GM18520 (cell line): Measurements from ENCODE around the gene RAB24.
"Not testable (repeated sequence)": the region's sequence is repeated elsewhere in the genome, so short reads cannot be mapped to it uniquely, and the experiment has no call there.

Source experiments
- ATAC-seq: cut with Tn5 transposase; IDR thresholded peaks from one replicate; pipeline ENCODE4 v1.9.1; 2021; ENCODE audit not compliant: unreplicated experiment

The RAB24 gene

DNA sequence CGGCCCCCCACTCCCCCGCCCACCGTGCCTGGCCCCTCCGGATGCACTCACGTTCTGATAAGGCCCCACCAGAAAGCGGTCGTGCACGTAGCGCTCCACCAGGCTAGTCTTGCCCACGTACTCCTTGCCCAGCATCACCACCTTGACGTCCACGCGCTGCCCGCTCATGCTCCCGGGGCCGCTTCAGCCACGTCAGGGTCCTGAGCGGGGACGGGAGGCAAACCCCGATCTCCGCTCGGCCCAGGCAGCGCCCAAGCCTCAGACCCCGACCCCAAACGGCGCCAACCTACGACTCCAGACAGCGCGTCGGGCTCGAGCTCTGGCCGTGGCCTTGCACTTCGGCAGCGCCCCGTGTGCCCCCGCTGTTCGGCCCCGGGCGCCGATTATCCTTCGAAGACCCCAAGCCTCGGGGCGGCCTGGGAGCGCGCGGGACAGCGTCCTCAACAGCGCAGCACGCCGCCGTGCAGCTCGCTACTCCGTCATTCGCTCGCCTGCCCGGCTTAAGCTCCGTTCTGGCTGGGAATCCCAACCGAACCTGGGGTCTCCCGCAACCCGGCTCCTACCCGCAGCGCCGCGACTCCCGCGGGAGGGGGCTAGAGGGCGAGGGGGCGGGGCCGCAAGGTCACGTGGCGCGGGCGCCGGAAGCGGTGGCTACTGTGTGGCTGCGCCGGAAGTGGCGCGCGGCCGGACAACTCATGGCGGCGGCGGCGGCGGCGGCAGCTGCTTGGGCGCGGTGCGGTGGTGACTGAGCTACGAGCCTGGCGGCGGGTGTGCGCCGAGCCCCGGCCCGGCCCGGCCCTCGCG lies at the start of gene RAB24, which contains the start of gene PRELID1:
Gene RAB24 (minus strand): TSS at position 599 of the 804 bp plus-strand sequence. CDS start 431 bp downstream, at position 168.
Gene PRELID1 (plus strand): TSS at position 679 of the 804 bp plus-strand sequence. CDS start 187 bp downstream, outside the sequence.
- ATAC-seq, result peak; percentile 53

DNA sequence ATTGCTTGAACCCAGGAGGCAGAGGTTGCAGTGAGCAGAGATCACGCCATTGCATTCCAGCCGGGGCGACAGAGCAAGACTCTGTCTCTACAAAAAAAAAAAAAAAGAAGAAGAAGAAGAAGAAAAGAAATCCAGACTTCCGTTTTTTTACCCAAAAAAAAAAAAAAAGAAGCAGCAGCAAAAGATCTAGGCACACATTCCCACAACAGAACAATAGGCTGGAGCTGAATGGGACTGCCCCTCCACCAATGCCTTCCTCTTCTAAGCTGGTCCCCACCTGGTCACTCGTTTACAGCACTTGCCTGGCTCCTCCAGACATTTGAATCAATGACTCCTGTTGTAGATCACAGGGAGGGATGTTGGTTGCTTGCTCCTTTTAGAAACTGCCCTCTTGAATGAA lies 49.6 kb upstream of the RAB24 start:
- no peak for ATAC-seq

DNA sequence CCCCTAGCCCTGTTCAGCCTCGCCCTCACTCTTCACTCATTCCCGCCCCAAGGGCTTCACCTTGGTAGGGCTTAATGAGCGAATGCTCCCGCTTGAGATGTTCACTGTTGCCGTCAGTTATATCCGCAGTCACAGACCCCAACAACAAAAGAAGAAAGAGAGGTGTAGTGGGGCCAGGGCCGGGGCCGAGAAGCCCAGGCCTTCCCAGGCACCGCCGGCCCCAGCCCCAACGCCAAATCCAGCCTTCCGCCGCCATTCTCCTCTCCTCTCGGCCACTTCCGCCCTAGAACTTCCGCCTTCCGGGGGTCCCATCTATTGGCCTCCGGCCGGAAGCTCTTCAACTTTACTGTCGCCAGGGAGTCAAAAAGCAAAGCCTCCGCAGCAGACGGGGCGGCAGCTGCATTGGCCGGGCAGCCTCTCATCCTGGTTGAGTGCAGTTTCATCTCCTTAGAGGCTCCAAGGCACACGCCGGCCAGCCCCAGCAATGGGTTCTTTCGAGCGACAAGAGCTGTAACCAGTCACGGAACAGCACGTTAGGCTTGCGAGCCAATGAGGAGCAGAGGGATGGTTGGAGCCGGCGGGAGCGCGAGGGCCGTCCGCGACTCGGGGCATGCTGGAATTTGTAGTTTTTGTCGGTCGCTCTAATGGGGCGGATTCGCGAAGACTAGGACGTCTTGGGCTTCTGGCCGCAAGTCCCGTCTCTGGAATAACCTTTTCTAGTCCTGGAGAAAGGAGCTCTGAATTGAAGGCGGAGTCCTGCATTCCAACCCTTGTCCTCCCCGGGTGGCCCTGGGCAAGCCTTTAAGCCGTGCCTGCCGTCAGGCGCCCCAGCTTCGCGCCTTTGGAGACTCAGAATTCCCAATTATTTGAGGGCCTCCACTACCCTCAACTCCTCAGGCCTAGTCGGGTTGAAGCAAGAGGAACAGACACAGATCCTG lies 48.1 kb upstream of the RAB24 start, which contains the start of gene LMAN2:
Gene LMAN2 (minus strand): TSS at position 277 of the 938 bp plus-strand sequence. CDS start 21 bp downstream, at position 256.
- ATAC-seq, result peak; percentile 92

DNA sequence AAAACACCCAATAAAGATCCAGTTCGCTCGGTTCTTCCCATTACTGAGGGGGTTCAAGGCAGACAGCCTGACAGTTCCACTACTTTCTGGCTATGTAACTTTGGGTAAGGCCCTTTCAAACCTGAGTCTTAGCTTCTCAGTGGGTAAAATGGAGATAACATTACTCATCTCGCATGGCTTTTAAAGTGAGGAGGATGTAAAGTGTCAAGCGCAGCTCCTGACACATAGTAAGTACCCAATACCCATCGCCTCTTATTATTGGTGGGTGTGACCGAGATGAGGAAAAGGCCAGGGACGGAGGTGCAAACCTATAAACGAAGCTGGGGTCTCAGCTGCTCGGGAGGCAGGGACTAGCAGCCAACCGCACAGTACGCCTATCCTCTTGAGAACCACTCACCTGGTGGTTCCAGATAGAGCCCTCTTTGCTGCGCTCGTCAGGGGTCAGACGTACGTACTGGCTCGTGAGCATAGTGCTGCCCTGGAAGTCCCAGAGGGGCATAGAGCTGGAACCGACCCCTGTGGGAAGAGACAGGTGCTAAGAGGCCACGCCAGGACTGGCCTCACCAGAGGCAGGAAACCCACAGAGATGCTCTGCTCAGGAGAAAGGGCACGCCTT lies 47.4 kb upstream of the RAB24 start:
- ATAC-seq, result no peak

DNA sequence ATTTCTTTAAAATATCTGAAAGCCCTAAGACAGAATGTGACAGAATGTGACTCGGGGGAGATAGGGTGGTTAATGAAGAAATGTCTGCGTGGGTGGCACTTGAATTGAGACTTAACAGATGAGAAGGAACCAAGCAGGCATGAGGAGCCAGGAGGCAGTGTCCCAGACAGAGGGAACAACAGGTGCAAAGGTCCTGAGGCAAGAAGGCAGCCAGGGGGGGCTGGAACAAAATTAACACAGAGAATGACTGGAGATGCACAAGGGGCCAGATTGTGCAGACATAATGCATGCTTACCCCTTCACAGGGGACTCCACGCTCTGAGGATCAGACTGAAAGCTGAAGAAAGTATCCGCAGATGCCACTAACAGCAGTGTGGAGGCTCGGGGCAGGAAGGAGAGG lies 46.2 kb upstream of the RAB24 start:
- ATAC-seq, result no peak

DNA sequence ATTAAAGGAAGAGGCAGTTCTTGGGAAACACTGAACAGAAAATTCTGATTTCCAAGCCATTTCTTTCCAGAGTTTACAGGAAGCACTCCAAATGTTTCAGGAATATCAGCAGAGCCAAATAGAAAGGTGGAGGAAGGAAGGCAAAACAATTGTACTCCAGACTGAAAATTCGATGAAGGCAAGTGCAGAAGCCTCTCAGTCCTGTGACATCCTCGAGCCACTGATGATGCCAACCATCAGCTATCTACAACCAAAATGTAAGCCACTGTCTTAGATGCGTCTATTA lies 45.8 kb upstream of the RAB24 start:
- no peak for ATAC-seq

DNA sequence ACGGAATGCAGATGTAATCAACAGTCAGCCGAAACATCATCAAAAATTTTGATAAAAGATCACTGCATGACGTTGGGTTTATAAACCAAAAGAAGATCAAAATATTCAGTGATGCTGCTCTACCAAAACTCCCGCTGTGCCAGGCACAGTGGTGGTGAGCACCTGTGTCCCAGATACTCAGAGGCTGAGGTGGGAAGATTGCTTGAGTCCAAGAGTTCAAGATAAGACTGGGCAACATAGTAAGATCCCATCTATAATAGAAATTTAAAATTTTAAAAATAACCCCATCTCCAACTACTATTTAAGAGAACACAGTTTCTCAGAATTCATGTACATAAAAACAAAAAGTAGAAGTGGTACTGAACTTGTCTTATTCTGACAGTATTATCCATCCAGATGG lies 44.2 kb upstream of the RAB24 start:
- ATAC-seq, result no peak

DNA sequence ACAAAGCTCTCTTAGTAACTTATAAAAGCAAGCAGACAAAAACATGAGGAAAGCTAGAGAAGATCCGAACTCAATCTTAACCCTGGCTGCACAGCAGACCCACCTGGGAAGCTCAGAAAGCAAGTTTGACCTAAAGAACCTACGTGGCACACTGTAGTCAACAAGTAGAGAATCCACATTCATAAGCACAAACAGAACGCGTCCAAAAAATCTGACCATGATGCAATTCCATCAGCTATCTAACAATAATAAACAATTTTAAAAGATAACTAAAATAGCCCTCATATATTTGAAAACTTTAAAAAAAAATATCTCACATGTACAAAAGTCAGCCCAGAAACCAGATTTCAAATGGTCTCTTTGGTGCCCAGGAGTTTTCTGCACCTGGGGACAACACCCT lies 43.3 kb upstream of the RAB24 start:
- ATAC-seq, result no peak

DNA sequence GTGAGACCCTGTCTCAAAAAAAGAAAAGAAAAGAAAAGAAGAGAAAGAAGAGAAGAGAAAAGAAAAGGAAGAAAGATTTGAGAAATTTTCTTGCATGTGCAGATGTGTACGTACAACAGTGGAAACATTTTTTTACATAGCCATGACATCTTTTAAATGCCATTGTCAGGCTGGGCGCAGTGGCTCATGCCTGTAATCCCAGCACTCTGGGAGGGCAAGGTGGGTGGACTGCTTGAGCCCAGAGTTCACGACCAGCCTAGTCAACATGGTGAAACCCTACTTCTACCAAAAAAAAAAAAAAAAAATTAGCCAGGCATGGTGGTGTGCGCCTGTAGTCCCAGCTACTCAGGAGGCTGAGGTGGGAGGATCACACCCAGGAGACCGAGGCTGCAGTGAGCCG lies 41.4 kb upstream of the RAB24 start:
- no peak for ATAC-seq

DNA sequence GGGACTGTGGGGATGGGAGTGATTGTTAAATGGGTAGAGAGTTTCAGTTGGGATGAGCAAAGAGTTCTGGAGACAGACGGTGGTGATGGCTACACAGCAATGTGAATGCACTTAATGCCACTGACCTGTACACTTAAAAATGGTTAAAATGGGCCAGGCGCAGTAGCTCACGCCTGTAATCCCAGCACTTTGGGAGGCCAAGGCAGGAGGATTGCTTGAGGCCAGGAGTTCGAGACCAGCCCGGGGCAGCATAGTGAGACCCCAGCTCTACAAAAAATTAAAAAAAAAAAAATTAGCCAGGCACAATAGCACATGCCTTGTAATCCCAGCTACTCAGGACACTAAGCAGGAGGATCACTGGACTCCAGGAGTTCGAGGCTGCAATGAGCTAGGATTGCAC lies 40.3 kb upstream of the RAB24 start:
- no peak for ATAC-seq

DNA sequence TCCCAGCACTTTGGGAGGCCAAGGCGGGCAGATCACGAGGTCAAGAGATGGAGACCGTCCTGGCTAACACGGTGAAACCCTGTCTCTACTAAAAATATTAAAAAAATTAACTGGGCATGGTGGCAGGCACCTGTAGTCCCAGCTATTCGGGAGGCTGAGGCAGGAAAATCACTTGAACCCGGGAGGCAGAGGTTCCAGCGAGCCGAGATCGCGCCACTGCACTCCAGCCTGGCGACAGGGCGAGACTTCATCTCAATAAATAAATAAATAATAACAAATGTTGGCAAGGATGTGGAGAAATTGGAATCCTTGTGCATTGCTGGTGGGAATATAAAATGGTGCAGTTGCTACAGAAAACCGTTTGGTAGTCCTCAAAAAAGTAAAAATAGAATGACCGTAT lies 39.5 kb upstream of the RAB24 start:
- not testable (repeated sequence) for ATAC-seq

DNA sequence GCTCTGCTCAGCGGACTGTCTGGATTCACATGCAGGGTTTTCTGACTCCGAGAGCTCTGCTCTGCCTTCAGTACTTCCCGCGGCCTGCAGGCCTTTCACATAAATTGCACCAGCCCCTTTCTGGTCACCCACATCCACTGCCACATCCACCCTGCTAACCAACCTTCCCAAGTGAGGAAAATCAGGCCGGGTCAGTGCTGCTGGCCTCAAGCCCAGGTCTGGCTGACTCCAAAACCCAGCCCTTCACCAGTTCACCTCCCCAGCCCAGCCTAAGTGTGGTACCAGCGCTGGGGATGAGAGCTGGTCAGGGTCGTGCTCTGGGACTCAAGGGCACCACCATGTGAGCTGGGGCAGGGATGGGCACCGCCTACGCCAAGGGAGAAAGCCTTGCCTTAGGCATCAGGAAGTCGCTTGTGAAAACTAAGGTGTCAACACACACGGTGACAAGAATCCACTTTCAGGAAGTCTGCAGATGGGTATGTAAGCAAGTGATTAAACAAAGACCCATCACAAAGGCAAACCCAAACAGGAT lies 35.7 kb upstream of the RAB24 start:
- no peak for ATAC-seq

DNA sequence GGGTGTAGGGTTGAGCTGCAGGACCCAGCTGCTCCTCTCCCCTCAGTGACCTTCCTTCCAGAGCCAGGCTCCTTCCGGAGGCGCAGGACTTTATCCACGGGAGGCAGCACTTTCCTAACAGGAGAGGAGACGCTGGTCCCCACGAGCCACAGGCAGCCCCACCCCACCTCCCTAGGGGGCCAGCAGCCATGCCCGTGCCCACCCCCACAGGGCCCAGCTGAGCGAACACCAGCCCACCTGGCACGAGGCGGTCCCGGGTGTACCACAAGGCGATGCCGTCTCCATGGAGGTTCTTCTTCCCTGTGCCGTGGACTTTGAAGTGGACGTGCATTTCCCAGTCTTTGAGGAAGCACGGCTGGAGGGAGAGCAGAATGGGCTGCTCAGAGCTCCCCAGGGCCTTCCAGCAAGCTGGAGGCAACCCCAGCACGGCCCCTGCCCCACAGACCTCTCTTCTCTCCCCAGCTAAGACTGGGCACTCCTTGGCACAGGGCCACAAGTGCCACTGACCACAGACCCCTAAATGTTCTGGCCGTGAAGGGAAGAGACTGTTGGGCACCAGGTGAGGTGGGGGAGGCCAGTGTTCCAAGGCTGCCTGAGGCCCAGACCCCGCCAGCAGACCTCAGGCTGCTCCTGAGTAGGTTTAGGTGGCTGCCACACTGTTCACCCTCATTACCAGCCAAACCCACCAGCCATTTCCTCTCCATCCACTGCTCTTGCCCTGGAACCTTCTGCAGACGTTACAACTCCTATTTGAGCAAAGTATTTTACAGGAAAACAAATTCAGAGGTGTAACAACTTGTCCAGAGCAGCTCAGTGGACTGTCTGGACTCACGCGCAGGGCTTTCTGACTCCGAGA lies 35.0 kb upstream of the RAB24 start:
- no peak for ATAC-seq

DNA sequence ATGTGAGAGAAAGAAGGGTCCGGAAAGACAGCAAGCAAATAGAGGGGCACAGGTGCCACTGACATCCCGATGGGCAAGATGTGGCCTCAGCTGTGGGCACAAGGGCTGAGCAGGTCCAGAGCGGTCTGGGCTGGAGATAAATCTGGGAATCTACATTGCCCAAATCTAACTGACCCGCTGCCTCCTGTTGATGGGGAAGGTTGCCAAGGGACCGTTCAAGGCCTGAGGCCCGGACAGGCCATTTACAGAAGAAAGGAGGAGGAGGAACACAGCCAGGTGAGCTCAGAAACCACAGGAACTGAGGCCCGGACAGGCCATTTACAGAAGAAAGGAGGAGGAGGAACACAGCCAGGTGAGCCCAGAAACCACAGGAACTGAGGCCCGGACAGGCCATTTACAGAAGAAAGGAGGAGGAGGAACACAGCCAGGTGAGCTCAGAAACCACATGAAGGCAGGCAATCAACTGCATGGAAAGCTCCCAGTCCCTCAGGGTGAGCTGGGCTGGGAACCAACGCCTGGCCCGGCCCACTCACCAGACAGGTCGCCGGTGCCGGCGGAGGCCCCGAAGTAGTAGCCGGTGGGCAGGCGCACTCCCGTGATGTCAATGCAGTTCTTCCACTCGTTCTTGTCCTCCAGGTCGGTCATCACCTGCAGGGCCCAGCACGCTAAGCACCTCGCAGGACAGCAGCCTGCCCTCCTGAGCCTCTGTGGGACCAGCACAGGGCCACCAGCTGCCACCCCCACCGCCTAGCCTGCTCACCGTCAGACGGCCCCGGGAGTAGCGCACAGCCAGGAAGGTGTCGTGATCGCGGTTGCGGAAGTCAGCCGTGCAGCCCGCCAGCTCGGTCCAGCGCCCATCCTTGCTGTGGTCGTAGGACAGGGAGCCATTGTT lies 33.3 kb upstream of the RAB24 start:
- ATAC-seq, result no peak

DNA sequence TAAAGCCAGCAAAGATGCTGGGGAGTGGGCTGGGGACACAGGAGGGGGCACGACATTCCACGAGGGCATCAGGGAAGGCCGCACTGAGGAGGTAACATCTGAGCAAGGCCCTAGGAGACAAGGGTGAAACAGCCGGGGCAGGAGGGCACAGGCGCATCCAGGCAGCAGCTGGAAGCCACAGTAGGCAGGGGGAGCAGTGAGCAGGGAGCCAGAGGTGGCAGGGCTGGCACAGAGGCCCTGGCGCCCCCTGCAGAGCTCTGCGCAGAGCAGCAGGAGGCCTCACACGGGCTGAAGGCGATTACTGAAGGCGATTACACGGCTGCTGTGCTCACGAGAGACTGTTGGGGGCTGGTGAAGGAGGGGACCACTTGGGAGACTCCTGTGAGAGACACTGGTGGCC lies 32.6 kb upstream of the RAB24 start:
- no peak for ATAC-seq

DNA sequence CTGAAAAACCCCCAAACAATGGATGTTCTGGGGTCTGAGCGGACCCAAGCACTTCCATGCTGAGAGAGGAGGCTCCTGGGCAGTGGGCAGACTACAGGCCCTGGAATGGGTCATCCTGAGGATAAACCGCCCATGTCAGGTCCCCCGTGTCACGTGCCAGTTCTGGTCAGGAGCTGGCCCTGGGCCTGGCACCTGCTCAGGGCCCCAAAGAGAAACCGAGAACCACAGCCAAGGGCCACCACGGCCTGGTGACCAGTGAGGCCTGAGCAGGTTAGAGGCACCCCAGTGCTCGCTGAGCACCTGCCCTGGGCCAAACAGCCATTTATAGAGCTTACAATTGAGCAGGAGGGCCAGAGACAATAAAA lies 32.2 kb upstream of the RAB24 start:
- no peak for ATAC-seq

DNA sequence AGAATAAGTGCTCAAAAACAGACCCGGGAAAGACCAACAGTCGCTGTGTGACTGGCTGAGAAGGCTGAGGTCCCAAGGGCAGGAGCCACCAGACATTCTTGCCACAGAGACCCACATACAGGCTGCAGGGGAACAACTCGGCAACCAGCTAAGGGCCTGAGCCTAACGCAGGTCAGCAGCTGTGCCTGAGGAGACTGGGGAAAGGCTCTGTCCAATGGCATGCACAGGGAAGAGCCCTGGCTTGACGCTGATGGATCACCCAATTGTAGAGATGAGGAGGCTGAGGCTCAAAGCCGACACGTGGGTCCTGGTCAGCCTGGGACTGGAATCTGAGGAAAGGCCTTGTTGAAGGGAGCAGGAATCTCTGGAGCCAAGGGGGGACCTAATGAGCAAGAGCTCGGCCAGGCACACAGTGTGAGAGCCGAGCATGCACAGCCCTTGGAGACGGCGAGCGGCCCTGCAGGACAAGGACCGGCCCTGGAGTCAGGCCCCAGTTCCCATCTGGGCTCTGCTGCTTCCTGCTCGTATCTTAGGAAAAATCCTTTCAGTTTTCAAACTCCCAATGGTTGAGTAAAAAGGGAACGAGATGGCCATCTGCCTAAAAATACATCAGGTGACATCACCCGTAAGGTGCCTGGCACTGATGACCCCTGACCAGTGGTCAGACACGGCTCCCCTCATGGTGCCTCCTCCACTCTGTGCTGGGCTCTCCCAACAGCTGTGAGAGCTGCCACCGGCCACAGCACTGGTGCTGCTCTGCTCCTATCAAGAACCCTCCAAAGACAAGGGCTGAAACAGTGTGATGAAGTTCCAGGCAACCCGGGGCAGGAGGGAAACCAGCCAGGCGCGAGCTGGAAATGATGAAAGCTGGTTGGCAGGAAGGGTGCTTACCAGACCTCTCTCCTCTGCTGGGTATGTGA lies 31.5 kb upstream of the RAB24 start:
- ATAC-seq, result no peak

DNA sequence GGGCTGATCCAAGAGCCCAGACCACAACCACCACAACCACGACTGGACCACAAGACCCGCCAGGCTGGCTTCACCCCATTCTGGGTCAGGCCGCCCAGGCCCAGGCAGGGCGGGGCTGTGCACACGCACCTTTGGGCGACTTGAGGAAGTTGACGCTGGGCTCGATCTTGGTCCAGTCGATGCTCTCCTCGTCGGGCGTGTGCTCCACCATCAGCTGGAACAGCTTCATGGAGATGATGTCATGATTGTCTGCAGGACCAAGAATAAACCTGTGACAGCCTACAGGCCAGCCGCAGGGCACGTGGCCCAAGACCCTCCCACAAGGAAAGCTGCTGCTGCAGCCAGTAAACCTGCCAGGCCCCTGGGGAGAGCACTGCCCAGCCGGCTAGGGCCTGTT lies 30.6 kb upstream of the RAB24 start:
- ATAC-seq, result no peak
